ENCODE measurements around the gene DYRK3. TPM values are rescaled to one million over a fixed set of nuclear protein-coding genes. Genes with fewer than 3 reads are reported as not detected.
"Not testable (repeated sequence)": the region's sequence is repeated elsewhere in the genome, so short reads cannot be mapped to it uniquely, and the experiment has no call there.

Gene DYRK3
- total RNA-seq, 1 donor from 2014 or later, result 14.8 TPM

DNA sequence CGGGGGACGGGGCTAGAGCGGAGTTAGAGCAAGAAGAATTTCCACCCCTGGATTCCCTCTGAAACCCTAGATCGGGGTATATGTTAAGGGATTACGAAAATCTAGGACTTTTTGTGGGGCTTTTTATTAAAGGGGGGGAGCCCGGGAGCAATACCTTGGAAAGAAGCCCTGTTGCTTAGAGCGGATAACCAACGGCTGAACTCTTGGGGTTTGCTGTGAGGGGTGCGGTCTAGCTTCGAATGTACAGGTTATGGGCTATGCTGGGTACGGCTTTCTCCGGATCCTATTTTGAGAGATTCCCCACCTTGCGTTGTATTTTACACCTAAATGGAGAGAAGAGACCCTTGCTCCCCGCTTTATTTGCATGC, 626 bp downstream of the DYRK3 start:
- Histone ChIP-seq H3K4me3 (ENCODE audit: low read depth, low read length) (peak overlapping the region; percentile 95), H3K27me3 (ENCODE audit: control insufficient read depth, insufficient read depth, low read length) (no peaks in the 10 kb centered on the region), H3K36me3 (ENCODE audit: control insufficient read depth, insufficient read depth, low read length) (no peaks in the 10 kb centered on the region)
- TF ChIP-seq, protein P1, sequence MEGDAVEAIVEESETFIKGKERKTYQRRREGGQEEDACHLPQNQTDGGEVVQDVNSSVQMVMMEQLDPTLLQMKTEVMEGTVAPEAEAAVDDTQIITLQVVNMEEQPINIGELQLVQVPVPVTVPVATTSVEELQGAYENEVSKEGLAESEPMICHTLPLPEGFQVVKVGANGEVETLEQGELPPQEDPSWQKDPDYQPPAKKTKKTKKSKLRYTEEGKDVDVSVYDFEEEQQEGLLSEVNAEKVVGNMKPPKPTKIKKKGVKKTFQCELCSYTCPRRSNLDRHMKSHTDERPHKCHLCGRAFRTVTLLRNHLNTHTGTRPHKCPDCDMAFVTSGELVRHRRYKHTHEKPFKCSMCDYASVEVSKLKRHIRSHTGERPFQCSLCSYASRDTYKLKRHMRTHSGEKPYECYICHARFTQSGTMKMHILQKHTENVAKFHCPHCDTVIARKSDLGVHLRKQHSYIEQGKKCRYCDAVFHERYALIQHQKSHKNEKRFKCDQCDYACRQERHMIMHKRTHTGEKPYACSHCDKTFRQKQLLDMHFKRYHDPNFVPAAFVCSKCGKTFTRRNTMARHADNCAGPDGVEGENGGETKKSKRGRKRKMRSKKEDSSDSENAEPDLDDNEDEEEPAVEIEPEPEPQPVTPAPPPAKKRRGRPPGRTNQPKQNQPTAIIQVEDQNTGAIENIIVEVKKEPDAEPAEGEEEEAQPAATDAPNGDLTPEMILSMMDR (IDR thresholded peaks at IDR 0.05; ENCODE audit: insufficient read depth, low read length, poor library complexity, severe bottlenecking), result no peak
- no peak for DNase-seq (ENCODE audit: low read depth)

DNA sequence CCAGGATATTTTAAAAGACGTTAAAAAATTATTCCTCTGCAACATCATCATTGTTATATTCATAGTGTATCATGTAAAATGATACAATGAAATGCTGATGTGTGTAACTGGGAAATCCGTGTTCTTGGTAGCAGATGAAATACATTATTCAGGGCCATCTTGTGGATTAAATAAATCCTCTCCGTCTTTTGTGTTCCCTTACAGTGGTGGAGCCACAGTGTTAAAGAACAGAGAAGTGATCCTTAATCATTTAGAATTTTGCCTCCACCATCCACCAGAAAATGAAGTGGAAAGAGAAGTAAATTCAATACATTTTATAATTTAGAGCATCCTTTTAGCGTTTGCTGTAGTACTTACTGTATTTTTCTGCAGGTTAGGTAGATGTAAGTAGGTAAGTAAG, 1.3 kb downstream of the DYRK3 start:
- TF ChIP-seq, protein P1 (IDR thresholded peaks at IDR 0.05; ENCODE audit: insufficient read depth, low read length, poor library complexity, severe bottlenecking), result no peak
- DNase-seq (ENCODE audit: low read depth), result no peak
- Histone ChIP-seq H3K36me3 (ENCODE audit: control insufficient read depth, insufficient read depth, low read length) (no peaks in the 10 kb centered on the region), H3K27me3 (ENCODE audit: control insufficient read depth, insufficient read depth, low read length) (no peaks in the 10 kb centered on the region), H3K4me3 (ENCODE audit: low read depth, low read length) (no peak overlapping the region)

DNA sequence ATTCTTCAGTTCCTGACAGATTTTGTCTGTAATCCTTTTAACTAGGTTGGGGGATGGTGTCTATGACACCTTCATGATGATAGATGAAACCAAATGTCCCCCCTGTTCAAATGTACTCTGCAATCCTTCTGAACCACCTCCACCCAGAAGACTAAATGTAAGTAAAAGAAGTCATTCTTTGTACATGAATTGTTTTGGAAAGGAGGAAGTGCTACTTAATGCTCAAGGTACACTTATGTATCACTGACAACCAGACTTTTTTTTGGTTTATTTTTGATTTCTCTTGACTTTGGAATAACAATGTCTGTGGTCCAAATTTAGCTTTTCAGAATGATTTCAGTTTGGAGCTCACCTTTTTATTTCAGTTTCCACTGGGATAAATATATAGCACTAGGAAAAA, 2.3 kb downstream of the DYRK3 start:
- Histone ChIP-seq H3K36me3 (ENCODE audit: control insufficient read depth, insufficient read depth, low read length) (no peaks in the 10 kb centered on the region), H3K4me3 (ENCODE audit: low read depth, low read length) (no peak overlapping the region), H3K27me3 (ENCODE audit: control insufficient read depth, insufficient read depth, low read length) (no peaks in the 10 kb centered on the region)
- no peak for DNase-seq (ENCODE audit: low read depth)
- TF ChIP-seq, protein P1 (IDR thresholded peaks at IDR 0.05; ENCODE audit: insufficient read depth, low read length, poor library complexity, severe bottlenecking), result no peak

DNA sequence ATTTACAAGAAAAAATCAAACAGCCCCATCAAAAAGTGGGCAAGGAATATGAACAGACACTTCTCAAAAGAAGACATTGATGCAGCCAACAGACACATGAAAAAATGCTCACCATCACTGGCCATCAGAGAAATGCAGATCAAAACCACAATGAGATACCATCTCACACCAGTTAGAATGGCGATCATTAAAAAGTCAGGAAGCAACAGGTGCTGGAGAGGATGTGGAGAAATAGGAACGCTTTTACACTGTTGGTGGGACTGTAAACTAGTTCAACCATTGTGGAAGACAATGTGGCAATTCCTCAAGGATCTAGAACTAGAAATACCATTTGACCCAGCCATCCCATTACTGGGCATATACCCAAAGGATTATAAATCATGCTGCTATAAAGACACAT, 6.7 kb downstream of the DYRK3 start:
- H3K27me3 ChIP-seq (ENCODE audit: control insufficient read depth, insufficient read depth, low read length); H3K36me3 ChIP-seq (ENCODE audit: control insufficient read depth, insufficient read depth, low read length); DNase-seq (ENCODE audit: low read depth); H3K4me3 ChIP-seq (ENCODE audit: low read depth, low read length): not testable (repeated sequence)

DNA sequence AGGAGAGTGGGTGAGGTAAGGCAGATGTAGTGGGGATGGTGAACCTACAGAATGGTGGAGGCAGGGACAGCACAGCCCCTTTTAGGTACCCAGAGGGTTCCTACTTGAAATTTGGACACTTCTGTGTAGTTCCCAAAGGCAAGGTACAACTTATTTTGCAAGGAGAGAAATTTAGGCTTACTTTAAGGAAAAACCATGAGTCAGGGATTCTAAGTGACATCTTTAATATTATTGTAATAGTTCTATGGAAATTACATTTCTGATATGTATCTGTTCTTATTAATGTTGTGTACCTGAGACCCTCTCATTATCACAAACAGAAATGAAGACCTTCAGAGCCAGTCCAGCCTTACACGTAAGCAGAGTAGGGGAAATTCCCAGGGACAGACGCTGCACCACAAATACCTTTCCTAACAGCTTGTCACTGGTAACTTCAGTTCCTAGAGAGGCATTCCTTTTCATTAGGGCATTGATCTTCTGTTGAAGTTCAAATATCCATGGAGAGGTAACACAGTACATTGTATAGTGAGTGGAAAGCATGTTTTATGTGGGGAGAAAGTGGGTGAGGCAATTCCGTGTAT, 7.9 kb downstream of the DYRK3 start:
- H3K27me3 ChIP-seq (ENCODE audit: control insufficient read depth, insufficient read depth, low read length), result no peaks in the 10 kb centered on the region
- H3K4me3 ChIP-seq (ENCODE audit: low read depth, low read length), result no peak overlapping the region
- H3K36me3 ChIP-seq (ENCODE audit: control insufficient read depth, insufficient read depth, low read length), result no peaks in the 10 kb centered on the region
- TF ChIP-seq, protein P1 (IDR thresholded peaks at IDR 0.05; ENCODE audit: insufficient read depth, low read length, poor library complexity, severe bottlenecking), result no peak
- no peak for DNase-seq (ENCODE audit: low read depth)

DNA sequence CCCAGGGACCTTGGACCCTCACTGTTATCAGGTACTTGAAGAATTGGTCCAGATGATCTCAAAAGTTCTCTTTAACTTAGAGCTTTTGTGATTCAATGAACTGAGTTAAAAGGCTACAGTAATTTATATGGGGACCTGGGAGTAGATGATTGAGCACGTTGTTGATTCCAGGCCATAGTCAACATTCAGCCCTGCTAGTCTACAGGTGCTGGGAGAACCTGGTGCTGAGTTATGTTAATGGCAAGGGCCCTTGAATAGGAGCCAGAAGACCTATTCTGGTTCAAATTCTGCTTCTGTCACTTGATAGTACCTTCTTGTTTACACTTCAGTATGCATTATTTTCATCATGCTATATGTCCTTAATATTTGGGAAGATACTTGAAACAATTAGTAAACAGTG, 11.2 kb downstream of the DYRK3 start:
- no peak overlapping the region for H3K4me3 ChIP-seq (ENCODE audit: low read depth, low read length)
- no peak for DNase-seq (ENCODE audit: low read depth)
- H3K36me3 ChIP-seq (ENCODE audit: control insufficient read depth, insufficient read depth, low read length), result no peaks in the 10 kb centered on the region
- H3K27me3 ChIP-seq (ENCODE audit: control insufficient read depth, insufficient read depth, low read length), result no peaks in the 10 kb centered on the region
- TF ChIP-seq, protein P1 (IDR thresholded peaks at IDR 0.05; ENCODE audit: insufficient read depth, low read length, poor library complexity, severe bottlenecking), result no peak
